ENCODE measurements around the gene FXYD2.

Gene FXYD2

GRCh38 chr11:117806846-117807245 lies 17.7 kb downstream of the FXYD2 start:
- TF ChIP-seq, protein P1, sequence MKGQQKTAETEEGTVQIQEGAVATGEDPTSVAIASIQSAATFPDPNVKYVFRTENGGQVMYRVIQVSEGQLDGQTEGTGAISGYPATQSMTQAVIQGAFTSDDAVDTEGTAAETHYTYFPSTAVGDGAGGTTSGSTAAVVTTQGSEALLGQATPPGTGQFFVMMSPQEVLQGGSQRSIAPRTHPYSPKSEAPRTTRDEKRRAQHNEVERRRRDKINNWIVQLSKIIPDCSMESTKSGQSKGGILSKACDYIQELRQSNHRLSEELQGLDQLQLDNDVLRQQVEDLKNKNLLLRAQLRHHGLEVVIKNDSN (IDR thresholded peaks at IDR 0.05) = no peak
- TF ChIP-seq EGR1 (IDR thresholded peaks at IDR 0.05) (no peak), TEAD4 (IDR thresholded peaks at IDR 0.05) (no peak), RAD21 (IDR thresholded peaks at IDR 0.05; ENCODE audit: low read depth) (no peak)

DNA sequence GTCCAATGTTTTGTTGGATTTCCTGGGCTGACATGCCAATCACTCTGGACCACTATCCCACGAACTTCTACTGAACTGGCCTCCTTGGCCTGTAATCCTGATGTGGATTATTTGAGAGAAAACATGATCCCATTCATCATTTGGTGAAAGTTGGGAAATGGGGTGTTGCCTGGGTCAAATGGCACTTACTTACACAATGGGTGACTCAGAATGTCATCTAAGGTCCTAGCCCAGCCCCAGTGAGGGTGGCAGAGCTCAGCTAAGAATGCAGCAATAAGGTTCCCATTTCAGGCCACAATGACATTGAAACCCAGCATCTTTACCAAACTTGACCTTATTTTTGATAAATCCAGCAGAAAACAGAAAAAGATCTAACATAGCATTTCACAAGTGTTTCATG lies 19.5 kb downstream of the FXYD2 start:
- TF ChIP-seq CEBPB (IDR thresholded peaks at IDR 0.05) = 0 out of 2 replicates have a peak, but pooled peaks have one; percentile 14
- TF ChIP-seq TEAD4 (IDR thresholded peaks at IDR 0.05) = no peak

GRCh38 chr11:117803896-117804295 lies 20.6 kb downstream of the FXYD2 start:
- TF ChIP-seq, protein P2, sequence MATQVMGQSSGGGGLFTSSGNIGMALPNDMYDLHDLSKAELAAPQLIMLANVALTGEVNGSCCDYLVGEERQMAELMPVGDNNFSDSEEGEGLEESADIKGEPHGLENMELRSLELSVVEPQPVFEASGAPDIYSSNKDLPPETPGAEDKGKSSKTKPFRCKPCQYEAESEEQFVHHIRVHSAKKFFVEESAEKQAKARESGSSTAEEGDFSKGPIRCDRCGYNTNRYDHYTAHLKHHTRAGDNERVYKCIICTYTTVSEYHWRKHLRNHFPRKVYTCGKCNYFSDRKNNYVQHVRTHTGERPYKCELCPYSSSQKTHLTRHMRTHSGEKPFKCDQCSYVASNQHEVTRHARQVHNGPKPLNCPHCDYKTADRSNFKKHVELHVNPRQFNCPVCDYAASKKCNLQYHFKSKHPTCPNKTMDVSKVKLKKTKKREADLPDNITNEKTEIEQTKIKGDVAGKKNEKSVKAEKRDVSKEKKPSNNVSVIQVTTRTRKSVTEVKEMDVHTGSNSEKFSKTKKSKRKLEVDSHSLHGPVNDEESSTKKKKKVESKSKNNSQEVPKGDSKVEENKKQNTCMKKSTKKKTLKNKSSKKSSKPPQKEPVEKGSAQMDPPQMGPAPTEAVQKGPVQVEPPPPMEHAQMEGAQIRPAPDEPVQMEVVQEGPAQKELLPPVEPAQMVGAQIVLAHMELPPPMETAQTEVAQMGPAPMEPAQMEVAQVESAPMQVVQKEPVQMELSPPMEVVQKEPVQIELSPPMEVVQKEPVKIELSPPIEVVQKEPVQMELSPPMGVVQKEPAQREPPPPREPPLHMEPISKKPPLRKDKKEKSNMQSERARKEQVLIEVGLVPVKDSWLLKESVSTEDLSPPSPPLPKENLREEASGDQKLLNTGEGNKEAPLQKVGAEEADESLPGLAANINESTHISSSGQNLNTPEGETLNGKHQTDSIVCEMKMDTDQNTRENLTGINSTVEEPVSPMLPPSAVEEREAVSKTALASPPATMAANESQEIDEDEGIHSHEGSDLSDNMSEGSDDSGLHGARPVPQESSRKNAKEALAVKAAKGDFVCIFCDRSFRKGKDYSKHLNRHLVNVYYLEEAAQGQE (IDR thresholded peaks at IDR 0.05; ENCODE audit: low read depth) = no peak
- no peak for TF ChIP-seq TCF12 (IDR thresholded peaks at IDR 0.05; ENCODE audit: low read depth)

DNA sequence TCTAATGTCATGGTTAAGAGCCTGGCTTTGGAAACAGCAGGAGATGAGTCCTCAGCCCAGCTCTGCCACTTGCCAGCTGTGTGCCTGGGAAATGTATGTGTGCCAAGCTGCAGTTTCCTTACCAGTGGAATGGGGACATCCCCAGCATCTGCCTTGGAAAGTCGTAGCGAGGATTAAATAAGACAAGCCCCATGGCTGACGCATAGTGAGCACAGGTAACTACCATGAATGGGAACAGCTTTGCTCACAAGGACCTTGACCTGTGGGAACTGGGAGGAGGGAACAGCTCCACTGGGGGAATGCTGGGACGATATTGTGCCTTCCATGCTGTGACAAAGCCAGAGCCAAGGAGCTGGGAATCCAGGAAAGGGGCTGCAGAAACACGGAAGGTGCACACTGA lies 24.9 kb downstream of the FXYD2 start:
- no peak for TF ChIP-seq NFIC (IDR thresholded peaks at IDR 0.05)
- no peak for TF ChIP-seq CREB1 (IDR thresholded peaks at IDR 0.05; ENCODE audit: low read depth)
- TF ChIP-seq, protein P2 (IDR thresholded peaks at IDR 0.05; ENCODE audit: low read depth) = no peak
- TF ChIP-seq RAD21 (IDR thresholded peaks at IDR 0.05; ENCODE audit: low read depth) = no peak
- TF ChIP-seq, protein P3, sequence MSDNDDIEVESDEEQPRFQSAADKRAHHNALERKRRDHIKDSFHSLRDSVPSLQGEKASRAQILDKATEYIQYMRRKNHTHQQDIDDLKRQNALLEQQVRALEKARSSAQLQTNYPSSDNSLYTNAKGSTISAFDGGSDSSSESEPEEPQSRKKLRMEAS (IDR thresholded peaks at IDR 0.05) = no peak
- no peak for TF ChIP-seq EP300 (IDR thresholded peaks at IDR 0.05; ENCODE audit: borderline replicate concordance)

GRCh38 chr11:117796872-117797529 lies 27.5 kb downstream of the FXYD2 start, which contains the start of gene DSCAML1:
DSCAML1 (minus strand) TSS chr11:117797216; CDS start chr11:117797079, 137 bp downstream.
- TF ChIP-seq EGR1 (IDR thresholded peaks at IDR 0.05) (no peak), TEAD4 (IDR thresholded peaks at IDR 0.05) (no peak), TAF1 (IDR thresholded peaks at IDR 0.05; ENCODE audit: low read depth) (no peak)
- TF ChIP-seq, protein P1 (IDR thresholded peaks at IDR 0.05) = no peak
- TF ChIP-seq, protein P3 (IDR thresholded peaks at IDR 0.05) = no peak

DNA sequence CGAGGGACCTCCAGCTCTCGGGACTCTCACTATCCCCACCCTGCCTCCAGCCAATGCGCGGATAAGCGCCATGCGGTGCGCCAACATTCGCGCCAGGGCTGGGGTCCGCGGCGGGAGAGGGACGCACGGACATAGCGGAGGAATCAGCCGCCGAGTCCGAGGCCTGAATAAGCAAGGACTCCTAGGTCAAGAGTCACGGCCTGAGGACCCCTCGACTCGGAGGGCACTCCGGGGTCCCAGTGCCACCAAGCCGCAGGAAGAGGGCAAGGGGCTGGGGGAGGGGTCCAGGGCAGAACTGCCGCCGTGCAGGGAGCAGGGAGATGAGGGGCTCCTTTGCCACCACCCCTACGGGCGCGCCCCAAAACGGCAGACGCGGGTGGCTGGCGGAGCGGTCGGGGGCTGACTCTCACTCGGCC lies 28.1 kb downstream of the FXYD2 start:
- no peak for TF ChIP-seq TCF12 (IDR thresholded peaks at IDR 0.05; ENCODE audit: low read depth)

DNA sequence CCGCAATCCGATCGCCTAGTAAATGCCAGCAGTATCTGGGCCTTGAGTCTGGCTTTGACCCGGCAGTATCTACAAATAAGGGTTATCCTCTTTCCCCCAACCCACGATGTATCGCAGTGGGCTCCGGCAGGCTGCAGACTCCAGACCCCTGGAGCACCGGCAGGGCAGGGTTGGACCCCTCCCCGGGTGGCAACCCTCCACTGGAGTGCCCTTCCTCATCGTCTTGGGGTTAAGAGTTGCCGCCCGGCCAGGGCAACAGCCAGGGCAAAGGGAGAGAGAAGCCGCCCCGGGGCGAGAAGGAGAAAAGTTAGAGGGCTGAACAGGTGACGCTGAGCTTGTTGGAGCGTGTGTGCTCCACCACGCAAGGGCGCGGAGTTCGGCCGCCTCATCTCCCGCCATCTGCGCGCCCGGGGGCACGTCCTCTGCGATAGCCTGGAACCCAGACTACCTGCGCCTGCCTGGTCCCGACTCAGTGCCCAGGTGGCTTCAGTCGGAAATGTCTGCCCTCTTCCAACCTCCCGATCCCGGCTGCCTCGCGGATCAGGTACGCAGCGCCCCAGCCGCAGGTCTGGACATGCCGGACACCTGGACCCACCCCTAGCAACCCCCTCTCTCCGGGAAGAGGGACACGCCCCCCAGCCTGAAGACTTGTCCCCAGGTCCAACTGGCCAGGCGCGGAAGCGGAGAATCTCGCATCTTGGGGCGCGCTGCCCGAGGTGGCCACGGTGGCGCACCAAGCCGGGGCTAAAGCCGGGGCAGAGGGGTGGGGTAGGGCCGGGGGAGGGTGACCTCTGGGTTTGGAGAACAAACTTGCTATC lies 28.7 kb downstream of the FXYD2 start:
- TF ChIP-seq EGR1 (IDR thresholded peaks at IDR 0.05) (no peak), YY1 (IDR thresholded peaks at IDR 0.05; ENCODE audit: low read depth) (no peak), FOXM1 (IDR thresholded peaks at IDR 0.05; ENCODE audit: borderline replicate concordance, low read depth) (no peak), TAF1 (IDR thresholded peaks at IDR 0.05; ENCODE audit: low read depth) (no peak), TEAD4 (IDR thresholded peaks at IDR 0.05) (no peak), EP300 (IDR thresholded peaks at IDR 0.05; ENCODE audit: borderline replicate concordance) (no peak), TCF12 (IDR thresholded peaks at IDR 0.05; ENCODE audit: low read depth) (no peak), CEBPB (IDR thresholded peaks at IDR 0.05) (no peak), NFIC (IDR thresholded peaks at IDR 0.05) (no peak), CREB1 (IDR thresholded peaks at IDR 0.05; ENCODE audit: low read depth) (no peak), RAD21 (IDR thresholded peaks at IDR 0.05; ENCODE audit: low read depth) (no peak), ZBTB7A (IDR thresholded peaks at IDR 0.05; ENCODE audit: low read depth) (no peak)
- TF ChIP-seq, protein P2 (IDR thresholded peaks at IDR 0.05; ENCODE audit: low read depth) = no peak
- TF ChIP-seq, protein P3 (IDR thresholded peaks at IDR 0.05) = no peak
- TF ChIP-seq, protein P1 (IDR thresholded peaks at IDR 0.05) = no peak
